A673 (cell line): Measurements from ENCODE around the gene CT45A10.

ENCODE experiments used
- CTCF ChIP-seq: fragments of 300-800, 200-600 bp; sonication (generic); conservative IDR thresholded peaks from 2 replicates; pipeline ENCODE4 v1.5.1; 2017; ENCODE audit warnings: low read depth, mild to moderate bottlenecking, antibody characterized with exemption, low read length, moderate library complexity, mixed read lengths
- EZH2 ChIP-seq: fragments of 200-600 bp; sonication (generic); IDR thresholded peaks from 2 replicates; pipeline ENCODE4 v1.6.1; 2017; ENCODE audit warnings: borderline replicate concordance, low read depth, mild to moderate bottlenecking, mixed read lengths, antibody characterized with exemption, low read length; ENCODE audit not compliant: poor library complexity, severe bottlenecking

GRCh38 chrX:135931644-135932487 is 38.6 kb upstream of the CT45A10 start:
- TF ChIP-seq CTCF (peak; percentile 68), EZH2 (no peak)
